Activated CD4-positive, alpha-beta memory T cell treated with anti-CD3 and anti-CD28 coated beads for 36 hours (primary cell): ENCODE data around the gene CAP1. TPM values are rescaled to one million over a fixed set of nuclear protein-coding genes. Genes with fewer than 3 reads are reported as not detected.

Experiments used
- CTCF ChIA-PET: fragments of 350-600 bp; sonication (Branson Sonifier 250); formaldehyde crosslinking; loops from one replicate; lab custom pipeline; 2021; ENCODE audit warnings: antibody characterized with exemption, inconsistent platforms; lab: Charles Lee
- POLR2A ChIA-PET: fragments of 350-600 bp; sonication (Branson Sonifier 250); formaldehyde crosslinking; loops from one replicate; lab custom pipeline; 2021; ENCODE audit warnings: antibody characterized with exemption; lab: Charles Lee
- DNase-seq: peaks from one replicate; pipeline ENCODE4 v3.0.0-alpha.2; 2020
- H3K27ac Mint-ChIP-seq: one replicate; pipeline ENCODE4 v1.8.0; 2021; ENCODE audit warnings: mixed read lengths
- H3K27me3 Mint-ChIP-seq: one replicate; pipeline ENCODE4 v1.8.0; 2021; ENCODE audit warnings: mixed read lengths
- H3K36me3 Mint-ChIP-seq: one replicate; pipeline ENCODE4 v1.8.0; 2021; ENCODE audit warnings: mixed read lengths
- H3K4me1 Mint-ChIP-seq: one replicate; pipeline ENCODE4 v1.8.0; 2021; ENCODE audit warnings: low read depth, mixed read lengths
- H3K4me3 Mint-ChIP-seq: one replicate; pipeline ENCODE4 v1.8.0; 2021; ENCODE audit warnings: mild to moderate bottlenecking, mixed read lengths
- H3K9me3 Mint-ChIP-seq: one replicate; pipeline ENCODE4 v1.8.0; 2021; ENCODE audit warnings: mixed read lengths
- intact Hi-C: fragments of 100-400 bp; cut with micrococcal nuclease; formaldehyde crosslinking; loops from one replicate; pipeline ENCODE4 v1.15.1; 2023
- total RNA-seq, 2 experiments: library from RNA; stranded (reverse); gene quantifications; one replicate each; pipeline ENCODE4 v1.2.3, GENCODE V29; 2021

CAP1 gene
- total RNA-seq, 2 experiments from 2014 or later: 616 to 633 TPM

DNA sequence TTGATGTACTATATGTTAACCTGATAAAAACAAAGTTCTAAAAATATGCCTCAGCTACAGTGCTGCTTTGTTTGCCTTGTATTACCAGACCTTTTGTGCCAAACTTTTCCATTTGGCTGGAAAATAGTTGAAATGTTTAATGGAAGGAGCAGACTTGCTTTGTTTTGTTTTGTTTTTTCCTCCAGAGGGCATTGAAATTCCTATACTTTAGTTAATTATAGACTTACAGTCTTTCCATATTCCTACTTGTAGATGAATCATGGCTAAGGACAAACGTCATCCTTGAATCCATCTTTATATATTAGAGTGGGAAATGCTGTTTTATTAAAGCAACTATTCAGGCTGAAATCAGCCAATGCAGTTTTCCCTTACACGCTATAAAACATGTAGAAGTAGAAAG, 6.7 kb downstream of the CAP1 start:
- H3K27me3 Mint-ChIP-seq: no peaks in the 10 kb centered on the region
- ChIA-PET CTCF (interaction anchor here (1.6 kb wide), 1 partner anchor 14 kb away, joined by 3 read pairs; no protein-coding TSS in a partner anchor), POLR2A (interaction anchor here (3.1 kb wide), 1 partner anchor 11 kb away, joined by 16 read pairs; no protein-coding TSS in a partner anchor)
- no peaks in the 10 kb centered on the region for H3K9me3 Mint-ChIP-seq
- H3K27ac Mint-ChIP-seq: peak overlapping the region; percentile 84
- peaks cover 80% of the 10 kb centered on the region for H3K4me1 Mint-ChIP-seq
- H3K4me3 Mint-ChIP-seq: peak overlapping the region; percentile 47
- intact Hi-C loops: no loop called here
- no peak for DNase-seq
- H3K36me3 Mint-ChIP-seq: peaks cover 46% of the 10 kb centered on the region

GRCh38 chr1:40047769-40048168, 7.2 kb downstream of the CAP1 start:
- intact Hi-C loops: no loop called here
- peak overlapping the region; percentile 84 for H3K27ac Mint-ChIP-seq
- ChIA-PET POLR2A (interaction anchor here (3.1 kb wide), 1 partner anchor 11 kb away, joined by 16 read pairs; no protein-coding TSS in a partner anchor), CTCF (interaction anchor here (0.7 to 1.6 kb wide), 3 partner anchors 15 to 201 kb away, joined by 3 read pairs; no protein-coding TSS in a partner anchor)
- no peaks in the 10 kb centered on the region for H3K9me3 Mint-ChIP-seq
- DNase-seq: no peak
- H3K27me3 Mint-ChIP-seq: no peaks in the 10 kb centered on the region
- peaks cover 41% of the 10 kb centered on the region for H3K36me3 Mint-ChIP-seq
- peak overlapping the region; percentile 47 for H3K4me3 Mint-ChIP-seq
- H3K4me1 Mint-ChIP-seq: peaks cover 78% of the 10 kb centered on the region

GRCh38 chr1:40049725-40050124, 9.2 kb downstream of the CAP1 start:
- peak; percentile 51 for DNase-seq
- Mint-ChIP-seq H3K27me3 (no peaks in the 10 kb centered on the region), H3K4me3 (peak overlapping the region; percentile 14), H3K9me3 (no peaks in the 10 kb centered on the region), H3K27ac (peak overlapping the region; percentile 84), H3K4me1 (peaks cover 78% of the 10 kb centered on the region), H3K36me3 (peaks cover 34% of the 10 kb centered on the region)
- intact Hi-C loops: loop anchor here (1.0 kb wide), 2 partner anchors 8 to 9 kb away; no protein-coding TSS in a partner anchor
- ChIA-PET POLR2A (interaction anchor here (3.1 to 3.8 kb wide), 2 partner anchors 9 kb away, joined by 16 to 27 read pairs; partner anchors contain the start of gene CAP1), CTCF (interaction anchor here (0.8 to 1.7 kb wide), 5 partner anchors 13 to 31 kb away, joined by 3 read pairs; no protein-coding TSS in a partner anchor)

DNA sequence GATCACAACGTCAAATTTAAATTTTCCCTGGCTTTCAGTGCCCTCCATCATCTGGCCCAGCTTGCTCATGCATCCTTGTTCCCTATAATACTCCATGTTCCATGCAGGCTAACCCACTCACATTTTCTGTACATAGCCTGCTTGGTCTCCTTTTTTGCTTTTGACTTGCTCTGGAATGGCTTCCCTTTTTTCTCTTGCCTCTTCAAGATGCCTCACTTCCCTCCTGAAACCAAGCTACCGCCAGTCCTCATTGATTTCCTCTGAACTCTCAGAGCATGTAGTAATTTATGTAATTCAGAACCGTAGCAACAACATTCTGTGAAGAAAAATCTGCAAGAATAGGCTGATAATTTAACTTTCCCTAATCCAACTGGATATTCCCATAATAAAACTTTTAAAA, 10.3 kb downstream of the CAP1 start:
- H3K4me3 Mint-ChIP-seq: no peak overlapping the region
- CTCF ChIA-PET: interaction anchor here (0.7 to 1.7 kb wide), 5 partner anchors 11 to 264 kb away, joined by 3 read pairs; no protein-coding TSS in a partner anchor
- H3K9me3 Mint-ChIP-seq: no peaks in the 10 kb centered on the region
- H3K36me3 Mint-ChIP-seq: peaks cover 32% of the 10 kb centered on the region
- DNase-seq: no peak
- intact Hi-C loops: loop anchor here (1.0 kb wide), 1 partner anchor 7 kb away; no protein-coding TSS in a partner anchor
- POLR2A ChIA-PET: interaction anchor here (3.8 kb wide), 1 partner anchor 10 kb away, joined by 27 read pairs; the partner anchor contains the start of gene CAP1
- H3K27ac Mint-ChIP-seq: peak overlapping the region; percentile 82
- peaks cover 77% of the 10 kb centered on the region for H3K4me1 Mint-ChIP-seq
- H3K27me3 Mint-ChIP-seq: no peaks in the 10 kb centered on the region

GRCh38 chr1:40053138-40053887, 12.8 kb downstream of the CAP1 start:
- Mint-ChIP-seq H3K27me3 (no peaks in the 10 kb centered on the region), H3K4me1 (peaks cover 83% of the 10 kb centered on the region), H3K4me3 (no peak overlapping the region), H3K9me3 (no peaks in the 10 kb centered on the region), H3K27ac (peak overlapping the region; percentile 57), H3K36me3 (peaks cover 32% of the 10 kb centered on the region)
- DNase-seq: no peak
- CTCF ChIA-PET: interaction anchor here (0.6 to 1.4 kb wide), 2 partner anchors 32 to 188 kb away, joined by 3 to 4 read pairs; no protein-coding TSS in a partner anchor
- intact Hi-C loops: no loop called here
- POLR2A ChIA-PET: no interaction called here

GRCh38 chr1:40056519-40057309, 16.2 kb downstream of the CAP1 start:
- no peaks in the 10 kb centered on the region for H3K27me3 Mint-ChIP-seq
- intact Hi-C loops: no loop called here
- ChIA-PET POLR2A (interaction anchor here (0.6 kb wide), 1 partner anchor 13 kb away, joined by 3 read pairs; no protein-coding TSS in a partner anchor), CTCF (interaction anchor here (1.1 to 2.0 kb wide), 3 partner anchors 22 to 25 kb away, joined by 3 to 7 read pairs (median 6); no protein-coding TSS in a partner anchor)
- H3K4me1 Mint-ChIP-seq: peaks cover 86% of the 10 kb centered on the region
- H3K27ac Mint-ChIP-seq: peak overlapping the region; percentile 70
- peaks cover 44% of the 10 kb centered on the region for H3K36me3 Mint-ChIP-seq
- no peak overlapping the region for H3K4me3 Mint-ChIP-seq
- H3K9me3 Mint-ChIP-seq: no peaks in the 10 kb centered on the region
- DNase-seq: no peak

DNA sequence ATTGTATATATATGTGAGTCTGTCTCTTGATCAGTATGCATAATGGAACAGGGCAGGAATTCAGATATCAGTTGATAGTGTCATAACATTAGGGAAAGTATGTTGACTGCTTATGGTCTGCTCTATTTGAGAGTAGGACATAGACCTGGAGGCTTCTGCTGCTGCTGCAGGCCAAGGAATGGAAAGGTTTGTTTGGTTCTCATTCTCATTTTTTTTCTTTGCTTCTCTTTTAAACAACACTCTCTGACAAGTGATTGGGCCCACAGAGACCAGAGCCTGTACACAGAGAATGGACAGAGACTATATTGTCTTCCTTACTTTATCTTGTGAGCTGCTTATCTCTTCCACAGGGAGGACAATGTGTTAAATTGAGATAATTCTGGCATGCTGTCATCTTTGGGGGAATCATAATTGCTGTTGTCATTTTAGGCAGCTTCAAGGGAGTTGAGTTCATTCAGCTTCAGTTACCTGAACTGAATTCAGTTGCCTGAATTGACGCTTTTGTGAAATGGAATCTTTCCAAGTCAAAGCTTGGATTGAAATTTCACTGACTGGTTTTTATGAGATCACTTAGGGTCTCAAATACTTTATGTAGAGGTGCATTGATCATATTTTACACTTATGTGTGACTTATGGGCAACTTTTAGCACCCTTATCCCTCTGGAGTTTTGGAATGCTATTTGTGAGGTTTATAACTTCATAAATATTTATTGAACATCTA, 16.9 kb downstream of the CAP1 start:
- CTCF ChIA-PET: interaction anchor here (0.9 to 2.0 kb wide), 5 partner anchors 21 to 138 kb away, joined by 3 to 7 read pairs (median 3); no protein-coding TSS in a partner anchor
- intact Hi-C loops: loop anchor here (1.0 to 2.0 kb wide), 2 partner anchors 7 to 47 kb away; no protein-coding TSS in a partner anchor
- POLR2A ChIA-PET: interaction anchor here (0.6 to 1.1 kb wide), 2 partner anchors 14 to 17 kb away, joined by 3 to 6 read pairs; partner anchors contain the start of gene CAP1

GRCh38 chr1:40058097-40058452, 17.5 kb downstream of the CAP1 start:
- POLR2A ChIA-PET: interaction anchor here (0.9 to 1.4 kb wide), 3 partner anchors 9 to 17 kb away, joined by 4 to 16 read pairs (median 6); partner anchors contain the start of gene CAP1
- Mint-ChIP-seq H3K9me3 (no peaks in the 10 kb centered on the region), H3K27me3 (no peaks in the 10 kb centered on the region), H3K27ac (peak overlapping the region; percentile 78), H3K4me1 (peaks cover 82% of the 10 kb centered on the region), H3K4me3 (no peak overlapping the region), H3K36me3 (peaks cover 46% of the 10 kb centered on the region)
- CTCF ChIA-PET: interaction anchor here (0.9 to 2.0 kb wide), 5 partner anchors 21 to 139 kb away, joined by 3 to 7 read pairs (median 3); no protein-coding TSS in a partner anchor
- DNase-seq: no peak
- intact Hi-C loops: loop anchor here (1.0 to 2.0 kb wide), 2 partner anchors 8 to 47 kb away; no protein-coding TSS in a partner anchor

More for the DNA sequence above, 16.9 kb downstream of the CAP1 start:
- no peak for DNase-seq
- Mint-ChIP-seq H3K27ac (peak overlapping the region; percentile 70), H3K36me3 (peaks cover 44% of the 10 kb centered on the region), H3K4me3 (no peak overlapping the region), H3K27me3 (no peaks in the 10 kb centered on the region), H3K9me3 (no peaks in the 10 kb centered on the region), H3K4me1 (peaks cover 86% of the 10 kb centered on the region)

- CTCF ChIA-PET: interaction anchor here (0.6 to 1.8 kb wide), 5 partner anchors 19 to 717 kb away, joined by 3 to 9 read pairs (median 4); partner anchors contain the start of gene CAP1
- intact Hi-C loops: loop anchor here (1.0 to 2.0 kb wide), 2 partner anchors 8 to 46 kb away; no protein-coding TSS in a partner anchor
- Mint-ChIP-seq H3K4me3 (no peak overlapping the region), H3K27ac (peak overlapping the region; percentile 78), H3K27me3 (no peaks in the 10 kb centered on the region), H3K9me3 (no peaks in the 10 kb centered on the region), H3K4me1 (peaks cover 82% of the 10 kb centered on the region), H3K36me3 (peaks cover 48% of the 10 kb centered on the region)
- POLR2A ChIA-PET: interaction anchor here (0.9 to 1.4 kb wide), 3 partner anchors 10 to 18 kb away, joined by 4 to 16 read pairs (median 6); partner anchors contain the start of gene CAP1
- no peak for DNase-seq
Observed at GRCh38 chr1:40058453-40059337, 18.2 kb downstream of the CAP1 start.
